Gastroesophageal sphincter (tissue), 3 donors: ENCODE data around the gene CCN5.

Experiments
- CTCF ChIP-seq, 4 experiments: fragments of 200-600 bp in 2 of 4; fragments of 450-650 bp in 2 of 4; sonication (generic) in 1 of 4; IDR thresholded peaks; one replicate each; pipeline ENCODE4 v1.5.1; 2017 to 2019; ENCODE audit warnings: antibody characterized with exemption in 4 of 4, mild to moderate bottlenecking in 2 of 4, moderate library complexity in 2 of 4
- POLR2A ChIP-seq, 2 donors: fragments of 450-650 bp; IDR thresholded peaks; one replicate each; pipeline ENCODE4 v1.6.1; 2017; ENCODE audit warnings: antibody characterized with exemption in 2 of 2, mild to moderate bottlenecking in 2 of 2, moderate library complexity in 1 of 2
- POLR2AphosphoS5 ChIP-seq: sonication (generic); formaldehyde crosslinking; IDR thresholded peaks from one replicate; pipeline ENCODE4 v1.6.1; 2017; ENCODE audit warnings: antibody characterized with exemption

DNA sequence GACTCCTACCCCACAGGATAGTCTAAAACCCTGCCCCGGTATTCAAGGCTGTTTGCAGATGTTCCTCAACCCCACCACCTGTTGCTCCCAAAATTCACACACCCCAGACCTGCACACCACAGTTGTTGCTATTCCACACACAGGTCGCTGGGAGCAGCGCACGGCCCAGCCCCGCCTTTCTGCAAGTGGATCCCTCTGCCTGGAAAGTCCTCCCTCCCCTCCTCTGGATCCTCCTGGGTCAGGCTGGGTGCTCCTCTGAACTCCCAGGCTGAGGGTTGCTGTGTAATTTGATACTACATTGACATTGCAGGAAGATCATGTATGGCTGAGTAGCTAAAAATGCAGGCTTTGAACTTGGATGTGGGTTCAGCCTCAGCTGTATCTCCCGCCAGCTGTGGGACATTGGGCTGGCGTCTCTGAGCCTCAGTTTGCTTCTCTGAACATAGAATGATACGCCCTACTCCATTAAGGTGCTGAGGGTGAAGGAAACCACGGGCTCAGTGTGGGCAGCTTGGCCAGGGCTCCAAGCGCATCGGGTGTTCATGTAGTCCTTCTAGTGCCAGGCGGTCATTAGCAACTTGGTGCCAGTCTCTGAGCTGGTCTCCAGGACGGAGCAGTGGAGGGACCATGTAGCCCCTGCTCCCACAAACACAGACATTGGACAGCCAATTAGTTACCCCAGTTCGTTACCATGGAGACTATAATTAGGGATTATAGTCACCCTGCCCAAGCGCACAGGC, 13.9 kb upstream of the CCN5 start:
- TF ChIP-seq POLR2A (IDR thresholded peaks at IDR 0.05) (no peak), POLR2AphosphoS5 (no peak), CTCF (IDR thresholded peaks at IDR 0.05) (no peak)
